Fibroblast of lung (primary cell): ENCODE measurements around the gene MAP3K4. TPM values are rescaled to one million over a fixed set of nuclear protein-coding genes. Genes with fewer than 3 reads are reported as not detected.

Experiments used
- DNase-seq, 2 donors: peaks; one replicate each; pipeline versions ENCODE4 v3.0.0 to v3.0.0-alpha.2; 2010; ENCODE audit warnings: low read depth in 2 of 2
- H2AFZ ChIP-seq: 2 replicates; pipeline ENCODE4 v1.5.1; 2012; ENCODE audit warnings: low read length, control low read depth, inconsistent platforms
- H3K27ac ChIP-seq: 2 replicates; pipeline ENCODE4 v1.5.1; 2011; ENCODE audit warnings: low read length, control low read depth; ENCODE audit not compliant: insufficient read depth
- H3K27me3 ChIP-seq: 2 replicates; pipeline ENCODE4 v1.5.1; 2011; ENCODE audit warnings: mild to moderate bottlenecking, low read length; ENCODE audit not compliant: control insufficient read depth, insufficient read depth
- H3K36me3 ChIP-seq: 2 replicates; pipeline ENCODE4 v1.5.1; 2011; ENCODE audit warnings: low read length; ENCODE audit not compliant: control insufficient read depth, insufficient read depth
- H3K4me1 ChIP-seq: 2 replicates; pipeline ENCODE4 v1.5.1; 2011; ENCODE audit warnings: low read length; ENCODE audit not compliant: control insufficient read depth, insufficient read depth; ENCODE audit errors: extremely low read depth
- H3K4me2 ChIP-seq: 2 replicates; pipeline ENCODE4 v1.5.1; 2011; ENCODE audit warnings: low read length, control low read depth; ENCODE audit not compliant: insufficient read depth; ENCODE audit errors: extremely low read depth
- H3K4me3 ChIP-seq, 4 experiments: fragments of 200-600 bp in 1 of 4; sonication (generic) in 1 of 4; replicated peaks in 1 of 4; 2 replicates each; pipeline ENCODE4 v1.5.1; 2011 to 2016; ENCODE audit warnings: low read length in 4 of 4, low read depth in 3 of 4, mild to moderate bottlenecking in 3 of 4, control low read depth in 2 of 4, inconsistent platforms in 1 of 4, mixed read lengths in 1 of 4; ENCODE audit not compliant: insufficient read depth in 1 of 4; ENCODE audit errors: control extremely low read depth in 1 of 4
- H3K79me2 ChIP-seq: 2 replicates; pipeline ENCODE4 v1.5.1; 2012; ENCODE audit warnings: mild to moderate bottlenecking, low read length, inconsistent platforms; ENCODE audit not compliant: control insufficient read depth, insufficient read depth
- H3K9ac ChIP-seq: 2 replicates; pipeline ENCODE4 v1.5.1; 2011; ENCODE audit warnings: mild to moderate bottlenecking, low read length, control low read depth; ENCODE audit not compliant: insufficient read depth
- H3K9me3 ChIP-seq: 2 replicates; pipeline ENCODE4 v1.5.1; 2012; ENCODE audit warnings: low read depth, low read length; ENCODE audit not compliant: control insufficient read depth, insufficient read depth
- H4K20me1 ChIP-seq: 2 replicates; pipeline ENCODE4 v1.5.1; 2011; ENCODE audit warnings: low read length; ENCODE audit not compliant: control insufficient read depth, insufficient read depth; ENCODE audit errors: extremely low read depth
- CTCF ChIP-seq, 2 donors: IDR thresholded peaks in 1 of 2; conservative IDR thresholded peaks in 1 of 2; 1 replicate in 1 of 2; 2 replicates in 1 of 2; pipeline ENCODE4 v1.5.1; 2011 to 2012; ENCODE audit warnings: low read length in 2 of 2, control low read depth in 1 of 2, inconsistent platforms in 1 of 2, low read depth in 1 of 2, mild to moderate bottlenecking in 1 of 2
- EZH2 ChIP-seq: IDR thresholded peaks from 2 replicates; pipeline ENCODE4 v1.5.1; 2012; ENCODE audit warnings: low read length, control low read depth, mild to moderate bottlenecking; ENCODE audit errors: missing control alignments
- polyA plus RNA-seq, 2 donors: library from polyadenylated mRNA; depleted of rRNA in 1 of 2; stranded (reverse) in 1 of 2; unstranded in 1 of 2; fragments of >200 nt; gene quantifications; 2 replicates each; pipeline ENCODE4 v1.2.1, GENCODE V29; 2011 to 2012; ENCODE audit warnings: missing spikeins in 1 of 2
- total RNA-seq: library from RNA; depleted of rRNA; stranded (reverse); fragments of >200 nt; gene quantifications from 2 replicates; pipeline ENCODE4 v1.2.1, GENCODE V29; 2014

The MAP3K4 gene
- total and polyA plus RNA-seq, 2 donors (not counting 1 experiment from before 2014, with no cell fraction given): 9.1 to 44.4 TPM

GRCh38 chr6:161053103-161053502, 61.5 kb downstream of the MAP3K4 start:
- H3K9me3 ChIP-seq: no peaks in the 10 kb centered on the region
- no peaks in the 10 kb centered on the region for H3K4me1 ChIP-seq
- H3K9ac ChIP-seq: no peak overlapping the region
- no peak for DNase-seq
- H3K27ac ChIP-seq: no peak overlapping the region
- TF ChIP-seq EZH2: no peak
- TF ChIP-seq CTCF (conservative IDR thresholded peaks at IDR 0.05 in 1 of 2, IDR thresholded peaks at IDR 0.05 in 1 of 2; ENCODE audit: low read depth in 1 of 2, low read length in 2 of 2): no peak
- no peak overlapping the region for H3K4me2 ChIP-seq
- H2AFZ ChIP-seq: no peak overlapping the region
- no peaks in the 10 kb centered on the region for H4K20me1 ChIP-seq
- H3K36me3 ChIP-seq: no peaks in the 10 kb centered on the region
- no peaks in the 10 kb centered on the region for H3K79me2 ChIP-seq
- H3K4me3 ChIP-seq: no peak overlapping the region
- no peaks in the 10 kb centered on the region for H3K27me3 ChIP-seq

- H3K79me2 ChIP-seq: no peaks in the 10 kb centered on the region
- DNase-seq: no peak
- H3K9me3 ChIP-seq: no peaks in the 10 kb centered on the region
- H3K4me2 ChIP-seq: no peak overlapping the region
- TF ChIP-seq EZH2 (no peak), CTCF (conservative IDR thresholded peaks at IDR 0.05 in 1 of 2, IDR thresholded peaks at IDR 0.05 in 1 of 2; ENCODE audit: low read depth in 1 of 2, low read length in 2 of 2) (no peak)
- no peak overlapping the region for H3K4me3 ChIP-seq
- H4K20me1 ChIP-seq: no peaks in the 10 kb centered on the region
- H3K27me3 ChIP-seq: no peaks in the 10 kb centered on the region
- H3K9ac ChIP-seq: no peak overlapping the region
- H3K36me3 ChIP-seq: no peaks in the 10 kb centered on the region
- no peaks in the 10 kb centered on the region for H3K4me1 ChIP-seq
- no peak overlapping the region for H2AFZ ChIP-seq
- no peak overlapping the region for H3K27ac ChIP-seq
Measured at GRCh38 chr6:161054876-161055275, 63.3 kb downstream of the MAP3K4 start.

GRCh38 chr6:161056451-161056850, 64.9 kb downstream of the MAP3K4 start:
- Histone ChIP-seq H3K4me1 (no peaks in the 10 kb centered on the region), H3K27me3 (no peaks in the 10 kb centered on the region), H3K4me2 (no peak overlapping the region), H3K27ac (no peak overlapping the region), H3K4me3 (no peak overlapping the region), H2AFZ (no peak overlapping the region), H3K79me2 (no peaks in the 10 kb centered on the region), H3K9ac (no peak overlapping the region), H3K9me3 (no peaks in the 10 kb centered on the region), H4K20me1 (no peaks in the 10 kb centered on the region), H3K36me3 (no peaks in the 10 kb centered on the region)
- TF ChIP-seq EZH2: no peak
- no peak for TF ChIP-seq CTCF (conservative IDR thresholded peaks at IDR 0.05 in 1 of 2, IDR thresholded peaks at IDR 0.05 in 1 of 2; ENCODE audit: low read depth in 1 of 2, low read length in 2 of 2)
- no peak for DNase-seq
